Measurements from ENCODE around the gene KLHL29. TPM values are rescaled to one million over a fixed set of nuclear protein-coding genes. Genes with fewer than 3 reads are reported as not detected.

Gene KLHL29
- total RNA-seq, 2 donors from 2014 or later = 1.0 to 2.4 TPM

DNA sequence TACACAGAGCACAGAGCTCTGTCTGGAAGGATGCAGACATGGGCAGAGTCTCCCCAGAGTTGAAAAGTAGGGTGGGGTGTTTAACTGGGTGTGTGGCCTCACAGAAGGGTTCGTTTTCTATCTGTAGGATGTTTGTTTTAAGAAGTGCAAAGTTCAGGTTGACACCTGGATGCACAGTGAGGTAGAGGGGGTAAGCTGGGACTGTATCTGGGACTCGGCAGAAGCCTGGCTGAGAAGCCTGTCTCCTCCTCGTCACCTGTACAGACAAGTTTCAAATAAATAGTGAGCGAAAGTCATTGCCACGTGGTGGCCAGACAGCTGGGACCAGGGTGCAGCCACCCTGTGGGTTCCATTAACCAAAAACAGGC is 145.9 kb downstream of the KLHL29 start:
- TF ChIP-seq, protein P1, sequence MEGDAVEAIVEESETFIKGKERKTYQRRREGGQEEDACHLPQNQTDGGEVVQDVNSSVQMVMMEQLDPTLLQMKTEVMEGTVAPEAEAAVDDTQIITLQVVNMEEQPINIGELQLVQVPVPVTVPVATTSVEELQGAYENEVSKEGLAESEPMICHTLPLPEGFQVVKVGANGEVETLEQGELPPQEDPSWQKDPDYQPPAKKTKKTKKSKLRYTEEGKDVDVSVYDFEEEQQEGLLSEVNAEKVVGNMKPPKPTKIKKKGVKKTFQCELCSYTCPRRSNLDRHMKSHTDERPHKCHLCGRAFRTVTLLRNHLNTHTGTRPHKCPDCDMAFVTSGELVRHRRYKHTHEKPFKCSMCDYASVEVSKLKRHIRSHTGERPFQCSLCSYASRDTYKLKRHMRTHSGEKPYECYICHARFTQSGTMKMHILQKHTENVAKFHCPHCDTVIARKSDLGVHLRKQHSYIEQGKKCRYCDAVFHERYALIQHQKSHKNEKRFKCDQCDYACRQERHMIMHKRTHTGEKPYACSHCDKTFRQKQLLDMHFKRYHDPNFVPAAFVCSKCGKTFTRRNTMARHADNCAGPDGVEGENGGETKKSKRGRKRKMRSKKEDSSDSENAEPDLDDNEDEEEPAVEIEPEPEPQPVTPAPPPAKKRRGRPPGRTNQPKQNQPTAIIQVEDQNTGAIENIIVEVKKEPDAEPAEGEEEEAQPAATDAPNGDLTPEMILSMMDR (conservative IDR thresholded peaks at IDR 0.05) = no peak
- H3K36me3 ChIP-seq (ENCODE audit: control insufficient read depth, insufficient read depth, low read length) = no peaks in the 10 kb centered on the region
- Mint-ChIP-seq H3K4me3 (no peak overlapping the region), H3K4me1 (peaks cover 16% of the 10 kb centered on the region), H3K27ac (no peak overlapping the region), H3K36me3 (ENCODE audit: low read depth) (no peaks in the 10 kb centered on the region), H3K9me3 (no peaks in the 10 kb centered on the region), H3K27me3 (ENCODE audit: insufficient read depth) (no peaks in the 10 kb centered on the region)
- 89 to 94% methylated on average over 5 of the region's 5 CpGs for WGBS, 2 experiments (ENCODE audit: insufficient coverage in 1 of 2, insufficient read length in 1 of 2)
- no peaks in the 10 kb centered on the region for H3K27me3 ChIP-seq (ENCODE audit: control insufficient read depth, insufficient read depth, low read length, poor library complexity, severe bottlenecking)
- no peak for DNase-seq
- H3K9me3 ChIP-seq (ENCODE audit: control insufficient read depth, low read length) = no peaks in the 10 kb centered on the region
- no peak overlapping the region for H3K27ac ChIP-seq (ENCODE audit: low read depth, low read length)
- H3K4me1 ChIP-seq (ENCODE audit: control insufficient read depth, insufficient read depth, low read length) = peaks cover 5% of the 10 kb centered on the region
- H3K9ac ChIP-seq (ENCODE audit: extremely low read depth, low read length, poor library complexity, severe bottlenecking) = no peak overlapping the region
- H3K4me3 ChIP-seq (ENCODE audit: low read length) = no peak overlapping the region

DNA sequence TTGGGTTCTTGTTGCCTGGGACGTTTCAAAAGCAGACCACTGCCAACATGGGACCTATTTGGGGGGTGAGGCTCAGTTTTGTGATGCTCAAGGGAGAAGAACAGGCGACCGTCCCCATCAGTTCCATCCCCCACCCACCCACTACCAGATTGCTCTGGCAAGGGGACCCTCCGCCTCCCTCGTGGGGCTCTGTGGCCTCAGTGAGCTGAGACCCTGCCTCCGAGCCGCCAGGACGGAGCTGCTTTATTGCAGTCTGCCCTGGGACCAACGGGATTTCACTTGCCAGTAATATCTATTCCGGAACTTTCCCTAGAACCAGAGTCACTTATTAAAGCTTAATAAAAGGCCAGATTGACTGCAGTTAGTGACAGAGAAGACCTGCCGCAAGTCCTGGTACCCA is 146.3 kb downstream of the KLHL29 start:
- H3K27ac ChIP-seq (ENCODE audit: low read depth, low read length) = no peak overlapping the region
- no peak overlapping the region for H3K4me3 Mint-ChIP-seq
- 90 to 100% methylated on average over 6 to 11 of the region's 11 CpGs for WGBS, 2 experiments (ENCODE audit: insufficient coverage in 1 of 2, insufficient read length in 1 of 2)

DNA sequence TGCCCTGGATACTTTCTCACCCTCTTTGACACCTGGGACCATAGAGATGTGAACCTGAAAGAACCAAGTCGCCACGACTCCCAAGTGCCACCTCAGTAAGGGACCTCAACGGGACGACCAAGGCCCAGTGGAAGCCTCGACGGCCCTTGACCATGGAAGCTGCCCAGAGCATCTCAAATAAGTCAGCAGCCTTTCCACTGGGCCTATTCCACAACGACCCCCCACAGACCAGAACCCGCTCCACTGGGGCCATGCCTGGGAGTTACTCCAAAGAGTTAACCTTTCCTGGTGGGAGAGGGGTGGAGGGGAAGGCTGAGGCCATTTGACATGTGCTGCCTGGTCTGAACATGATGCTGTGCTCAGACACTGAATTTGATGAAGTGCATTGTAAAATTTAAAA is 146.9 kb downstream of the KLHL29 start:
- H3K27ac ChIP-seq (ENCODE audit: low read depth, low read length) = no peak overlapping the region
- H3K27me3 ChIP-seq (ENCODE audit: control insufficient read depth, insufficient read depth, low read length, poor library complexity, severe bottlenecking) = no peaks in the 10 kb centered on the region
- WGBS, 2 experiments (ENCODE audit: insufficient coverage in 1 of 2, insufficient read length in 1 of 2) = 86 to 89% methylated on average over 6 to 8 of the region's 8 CpGs
- H3K36me3 Mint-ChIP-seq (ENCODE audit: low read depth) = no peaks in the 10 kb centered on the region
- peaks cover 5% of the 10 kb centered on the region for H3K4me1 ChIP-seq (ENCODE audit: control insufficient read depth, insufficient read depth, low read length)
- H3K9me3 ChIP-seq (ENCODE audit: control insufficient read depth, low read length) = no peaks in the 10 kb centered on the region
- H3K27ac Mint-ChIP-seq = no peak overlapping the region
- no peak overlapping the region for H3K4me3 ChIP-seq (ENCODE audit: low read length)
- no peaks in the 10 kb centered on the region for H3K27me3 Mint-ChIP-seq (ENCODE audit: insufficient read depth)
- H3K4me3 Mint-ChIP-seq = no peak overlapping the region
- H3K9me3 Mint-ChIP-seq = no peaks in the 10 kb centered on the region
- H3K36me3 ChIP-seq (ENCODE audit: control insufficient read depth, insufficient read depth, low read length) = no peaks in the 10 kb centered on the region
- H3K4me1 Mint-ChIP-seq = peaks cover 16% of the 10 kb centered on the region
- TF ChIP-seq, protein P1 (conservative IDR thresholded peaks at IDR 0.05) = no peak
- no peak for DNase-seq
- no peak overlapping the region for H3K9ac ChIP-seq (ENCODE audit: extremely low read depth, low read length, poor library complexity, severe bottlenecking)

More for the DNA sequence above, 146.3 kb downstream of the KLHL29 start:
- H3K4me1 ChIP-seq (ENCODE audit: control insufficient read depth, insufficient read depth, low read length) = peaks cover 5% of the 10 kb centered on the region
- Mint-ChIP-seq H3K27me3 (ENCODE audit: insufficient read depth) (no peaks in the 10 kb centered on the region), H3K4me1 (peaks cover 16% of the 10 kb centered on the region), H3K9me3 (no peaks in the 10 kb centered on the region), H3K27ac (no peak overlapping the region), H3K36me3 (ENCODE audit: low read depth) (no peaks in the 10 kb centered on the region)
- H3K4me3 ChIP-seq (ENCODE audit: low read length) = no peak overlapping the region
- TF ChIP-seq, protein P1 (conservative IDR thresholded peaks at IDR 0.05) = no peak
- no peak for DNase-seq
- H3K36me3 ChIP-seq (ENCODE audit: control insufficient read depth, insufficient read depth, low read length) = no peaks in the 10 kb centered on the region
- H3K9ac ChIP-seq (ENCODE audit: extremely low read depth, low read length, poor library complexity, severe bottlenecking) = no peak overlapping the region
- H3K27me3 ChIP-seq (ENCODE audit: control insufficient read depth, insufficient read depth, low read length, poor library complexity, severe bottlenecking) = no peaks in the 10 kb centered on the region
- no peaks in the 10 kb centered on the region for H3K9me3 ChIP-seq (ENCODE audit: control insufficient read depth, low read length)

All from endodermal cell (in vitro differentiated cells).